Measurements from ENCODE around the gene CENPP. TPM values are rescaled to one million over a fixed set of nuclear protein-coding genes. Genes with fewer than 3 reads are reported as not detected.

Gene CENPP
- total RNA-seq, 1 donor from 2014 or later = 7.7 TPM

- Mint-ChIP-seq H3K4me3 (ENCODE audit: unreplicated experiment) (peak overlapping the region; percentile 97), H3K27ac (ENCODE audit: unreplicated experiment) (peak overlapping the region; percentile 17), H3K36me3 (ENCODE audit: low read depth) (peaks cover 2% of the 10 kb centered on the region), H3K9me3 (ENCODE audit: low read depth) (no peaks in the 10 kb centered on the region), H3K27me3 (ENCODE audit: low read depth) (no peaks in the 10 kb centered on the region), H3K4me1 (ENCODE audit: low read depth) (peaks cover 45% of the 10 kb centered on the region)
- no peak for DNase-seq (ENCODE audit: low spot score)
- no peak for TF ChIP-seq CTCF (IDR thresholded peaks at IDR 0.05)
Measured at GRCh38 chr9:92327283-92327850, 1.6 kb downstream of the CENPP start.

GRCh38 chr9:92328225-92328624, 2.5 kb downstream of the CENPP start:
- H3K4me3 Mint-ChIP-seq (ENCODE audit: unreplicated experiment) = no peak overlapping the region
- TF ChIP-seq CTCF (IDR thresholded peaks at IDR 0.05) = peak; percentile 81
- DNase-seq (ENCODE audit: low spot score) = no peak
- peaks cover 53% of the 10 kb centered on the region for H3K4me1 Mint-ChIP-seq (ENCODE audit: low read depth)
- no peaks in the 10 kb centered on the region for H3K9me3 Mint-ChIP-seq (ENCODE audit: low read depth)
- H3K27ac Mint-ChIP-seq (ENCODE audit: unreplicated experiment) = no peak overlapping the region
- H3K27me3 Mint-ChIP-seq (ENCODE audit: low read depth) = no peaks in the 10 kb centered on the region
- H3K36me3 Mint-ChIP-seq (ENCODE audit: low read depth) = no peaks in the 10 kb centered on the region

- Mint-ChIP-seq H3K4me1 (ENCODE audit: low read depth) (peaks cover 36% of the 10 kb centered on the region), H3K27ac (ENCODE audit: unreplicated experiment) (peak overlapping the region; percentile 60), H3K4me3 (ENCODE audit: unreplicated experiment) (no peak overlapping the region), H3K36me3 (ENCODE audit: low read depth) (no peaks in the 10 kb centered on the region), H3K27me3 (ENCODE audit: low read depth) (no peaks in the 10 kb centered on the region), H3K9me3 (ENCODE audit: low read depth) (no peaks in the 10 kb centered on the region)
- DNase-seq (ENCODE audit: low spot score) = no peak
- no peak for TF ChIP-seq CTCF (IDR thresholded peaks at IDR 0.05)
Measured at GRCh38 chr9:92332577-92333281, 7.0 kb downstream of the CENPP start.

- no peak overlapping the region for H3K4me3 Mint-ChIP-seq (ENCODE audit: unreplicated experiment)
Measured at GRCh38 chr9:92333282-92333634, 7.5 kb downstream of the CENPP start.

GRCh38 chr9:92341578-92341977, 15.8 kb downstream of the CENPP start:
- peaks cover 20% of the 10 kb centered on the region for H3K36me3 Mint-ChIP-seq (ENCODE audit: low read depth)
- H3K9me3 Mint-ChIP-seq (ENCODE audit: low read depth) = peaks cover 4% of the 10 kb centered on the region
- no peak for DNase-seq (ENCODE audit: low spot score)
- TF ChIP-seq CTCF (IDR thresholded peaks at IDR 0.05) = no peak
- no peak overlapping the region for H3K4me3 Mint-ChIP-seq (ENCODE audit: unreplicated experiment)
- H3K27ac Mint-ChIP-seq (ENCODE audit: unreplicated experiment) = peak overlapping the region; percentile 42
- no peaks in the 10 kb centered on the region for H3K27me3 Mint-ChIP-seq (ENCODE audit: low read depth)
- peaks cover 32% of the 10 kb centered on the region for H3K4me1 Mint-ChIP-seq (ENCODE audit: low read depth)

More at GRCh38 chr9:92333282-92333634, 7.5 kb downstream of the CENPP start:
- Mint-ChIP-seq H3K27ac (ENCODE audit: unreplicated experiment) (peak overlapping the region; percentile 60), H3K4me1 (ENCODE audit: low read depth) (peaks cover 30% of the 10 kb centered on the region), H3K9me3 (ENCODE audit: low read depth) (no peaks in the 10 kb centered on the region), H3K27me3 (ENCODE audit: low read depth) (no peaks in the 10 kb centered on the region), H3K36me3 (ENCODE audit: low read depth) (no peaks in the 10 kb centered on the region)
- TF ChIP-seq CTCF (IDR thresholded peaks at IDR 0.05) = no peak
- no peak for DNase-seq (ENCODE audit: low spot score)
